SK-N-SH (cell line): ENCODE results near the gene ROBO3. TPM values are rescaled to one million over a fixed set of nuclear protein-coding genes. Genes with fewer than 3 reads are reported as not detected.
A peak's percentile ranks its signal among the peaks of the same experiment; 100 is the strongest.

ENCODE experiments used
- CTCF ChIA-PET: fragments of 300-600, 350-600 bp; formaldehyde crosslinking; extraction: SDS; loops from one replicate; lab custom pipeline; 2021; lab: Yijun Ruan, JAX
- POLR2A ChIA-PET: fragments of 350-600 bp; sonication (Branson Sonifier 250); formaldehyde crosslinking; extraction: SDS; loops from one replicate; lab custom pipeline; 2020; ENCODE audit warnings: antibody characterized with exemption, inconsistent platforms; lab: Yijun Ruan, JAX
- DNase-seq: peaks from one replicate; pipeline ENCODE4 v3.0.0; 2012
- H2AFZ ChIP-seq: fragments of 200-600 bp; sonication (generic); 2 replicates; pipeline ENCODE4 v1.8.1; 2016; ENCODE audit warnings: antibody characterized with exemption, mild to moderate bottlenecking, low read depth
- H3F3A ChIP-seq: fragments of 200-600 bp; sonication (generic); replicated peaks from 2 replicates; pipeline ENCODE3; 2016; ENCODE audit warnings: antibody characterized with exemption, mild to moderate bottlenecking; ENCODE audit not compliant: insufficient read depth
- H3K27ac ChIP-seq, 2 experiments: fragments of 200-500 bp in 1 of 2; fragments of 200-600 bp in 1 of 2; sonication (Bioruptor generic) in 1 of 2; sonication (generic), shearing (Covaris generic) in 1 of 2; 2 replicates each; pipeline versions ENCODE4 v1.5.1 to v1.6.1; 2014 to 2016; ENCODE audit warnings: low read depth in 2 of 2, inconsistent platforms in 1 of 2, low read length in 1 of 2, mild to moderate bottlenecking in 1 of 2, mixed read lengths in 1 of 2
- H3K27me3 ChIP-seq: fragments of 200-600 bp; sonication (generic), shearing (Covaris generic); 2 replicates; pipeline ENCODE4 v1.6.1; 2016; ENCODE audit warnings: mixed run types; ENCODE audit not compliant: insufficient read depth
- H3K36me3 ChIP-seq, 2 experiments: fragments of 200-500 bp in 1 of 2; fragments of 200-600 bp in 1 of 2; sonication (Bioruptor generic) in 1 of 2; sonication (generic) in 1 of 2; replicated peaks in 1 of 2; 2 replicates each; pipeline versions ENCODE3 to v1.5.1; 2014 to 2016; ENCODE audit warnings: low read length in 1 of 2, mild to moderate bottlenecking in 1 of 2; ENCODE audit not compliant: insufficient read depth in 2 of 2, control insufficient read depth in 1 of 2
- H3K4me1 ChIP-seq, 2 experiments: fragments of 200-500 bp in 1 of 2; fragments of 200-600 bp in 1 of 2; sonication (Bioruptor generic) in 1 of 2; sonication (generic), shearing (Covaris generic) in 1 of 2; 2 replicates each; pipeline versions ENCODE4 v1.5.1 to v1.6.1; 2014 to 2016; ENCODE audit warnings: low read depth in 1 of 2, low read length in 1 of 2, mixed run types in 1 of 2; ENCODE audit not compliant: insufficient read depth in 2 of 2, control insufficient read depth in 1 of 2
- H3K4me2 ChIP-seq: fragments of 200-600 bp; sonication (generic), shearing (Covaris generic); 2 replicates; pipeline ENCODE4 v1.6.1; 2017; ENCODE audit warnings: mixed run types
- H3K4me3 ChIP-seq, 2 experiments: fragments of 200-500 bp in 1 of 2; fragments of 200-600 bp in 1 of 2; sonication (Bioruptor generic) in 1 of 2; sonication (generic), shearing (Covaris generic) in 1 of 2; 2 replicates each; pipeline versions ENCODE4 v1.5.1 to v1.8.1; 2014 to 2016; ENCODE audit warnings: low read depth in 2 of 2, inconsistent platforms in 1 of 2, low read length in 1 of 2, mild to moderate bottlenecking in 1 of 2, mixed read lengths in 1 of 2, moderate library complexity in 1 of 2
- H3K79me2 ChIP-seq: fragments of 200-600 bp; sonication (generic); 2 replicates; pipeline ENCODE4 v1.8.1; 2017; ENCODE audit warnings: mild to moderate bottlenecking; ENCODE audit not compliant: insufficient read depth
- H3K9ac ChIP-seq: fragments of 200-600 bp; sonication (generic); 2 replicates; pipeline ENCODE4 v1.6.1; 2017; ENCODE audit warnings: mixed run types
- H3K9me2 ChIP-seq: fragments of 200-600 bp; sonication (generic); 2 replicates; pipeline ENCODE4 v1.6.1; 2017; ENCODE audit warnings: mixed run types
- H3K9me3 ChIP-seq: fragments of 200-600 bp; sonication (generic); 2 replicates; pipeline ENCODE4 v1.6.1; 2017; ENCODE audit warnings: mixed run types, mild to moderate bottlenecking, moderate library complexity
- H4K20me1 ChIP-seq: fragments of 200-600 bp; sonication (generic); 2 replicates; pipeline ENCODE4 v1.6.1; 2017; ENCODE audit warnings: mild to moderate bottlenecking, mixed run types; ENCODE audit not compliant: insufficient read depth
- ELF1 ChIP-seq: IDR thresholded peaks from 2 replicates; pipeline ENCODE4 v1.4.0; 2012
- MEF2A ChIP-seq: IDR thresholded peaks from 2 replicates; pipeline ENCODE4 v1.4.0; 2012; ENCODE audit warnings: low read depth, borderline replicate concordance
- MXI1 ChIP-seq: IDR thresholded peaks from 2 replicates; pipeline ENCODE4 v1.6.1; 2012; ENCODE audit warnings: mild to moderate bottlenecking, low read depth, low read length, improper control_type of control experiment
- NFIC ChIP-seq: IDR thresholded peaks from 2 replicates; pipeline ENCODE4 v1.4.0; 2012; ENCODE audit warnings: borderline replicate concordance
- TCF12 ChIP-seq: IDR thresholded peaks from 2 replicates; pipeline ENCODE4 v1.4.0; 2012
- USF2 ChIP-seq: fragments of 150-350 bp; IDR thresholded peaks from 2 replicates; pipeline ENCODE4 v1.6.1; 2017; ENCODE audit warnings: antibody characterized with exemption, low read length, low read depth, borderline replicate concordance
- WGBS: methylation state at CpG from one replicate; pipeline ENCODE4 v1.1.6; 2017; ENCODE audit warnings: low lambda C conversion rate; 5-methylcytosine and 5-hydroxymethylcytosine counted together
- polyA plus RNA-seq, 3 experiments: library from polyadenylated mRNA; depleted of rRNA; stranded (reverse); fragments of >200 nt; gene quantifications; 2 replicates each; pipeline ENCODE4 v1.2.3, GENCODE V29; 2012
- TF ChIP-seq, protein P1 (sequence below): fragments of 200-600 bp; sonication (generic); IDR thresholded peaks from 2 replicates; pipeline ENCODE4 v1.6.1; 2017; ENCODE audit warnings: antibody characterized with exemption, mild to moderate bottlenecking, moderate library complexity
- TF ChIP-seq, protein P2 (sequence below): IDR thresholded peaks from 2 replicates; pipeline ENCODE4 v1.6.1; 2012; ENCODE audit warnings: mild to moderate bottlenecking, low read depth, low read length, moderate library complexity
- TF ChIP-seq, protein P3 (sequence below): IDR thresholded peaks from 2 replicates; pipeline ENCODE4; 2012
- TF ChIP-seq, protein P4 (sequence below): IDR thresholded peaks from 2 replicates; pipeline ENCODE4 v1.4.0; 2012; ENCODE audit warnings: low read depth

ROBO3 gene
- polyA plus RNA-seq, 1 of the 3 experiments (the other 2 are of a cell fraction), result 59.8 TPM

DNA sequence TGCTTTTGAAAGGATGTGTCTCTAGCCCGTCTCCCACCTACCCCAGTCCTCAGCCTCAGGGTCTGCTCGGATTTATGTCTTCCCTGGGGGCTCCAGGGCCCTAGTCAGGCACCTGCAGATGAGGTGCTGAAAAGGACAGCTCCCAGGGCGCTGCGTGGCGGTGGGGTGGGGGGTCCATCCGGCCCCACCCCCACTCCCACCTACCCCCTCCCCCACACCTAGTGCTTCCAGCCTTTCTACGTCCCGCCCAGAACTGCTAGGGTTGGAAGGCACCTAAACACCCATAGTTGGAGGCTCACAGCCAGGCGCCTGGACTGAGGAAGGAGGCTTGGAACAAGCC is 1.4 kb upstream of the ROBO3 start:
- peaks cover 79% of the 10 kb centered on the region for H3K27me3 ChIP-seq
- TF ChIP-seq USF2 (no peak), MXI1 (no peak)
- TF ChIP-seq, protein P1, sequence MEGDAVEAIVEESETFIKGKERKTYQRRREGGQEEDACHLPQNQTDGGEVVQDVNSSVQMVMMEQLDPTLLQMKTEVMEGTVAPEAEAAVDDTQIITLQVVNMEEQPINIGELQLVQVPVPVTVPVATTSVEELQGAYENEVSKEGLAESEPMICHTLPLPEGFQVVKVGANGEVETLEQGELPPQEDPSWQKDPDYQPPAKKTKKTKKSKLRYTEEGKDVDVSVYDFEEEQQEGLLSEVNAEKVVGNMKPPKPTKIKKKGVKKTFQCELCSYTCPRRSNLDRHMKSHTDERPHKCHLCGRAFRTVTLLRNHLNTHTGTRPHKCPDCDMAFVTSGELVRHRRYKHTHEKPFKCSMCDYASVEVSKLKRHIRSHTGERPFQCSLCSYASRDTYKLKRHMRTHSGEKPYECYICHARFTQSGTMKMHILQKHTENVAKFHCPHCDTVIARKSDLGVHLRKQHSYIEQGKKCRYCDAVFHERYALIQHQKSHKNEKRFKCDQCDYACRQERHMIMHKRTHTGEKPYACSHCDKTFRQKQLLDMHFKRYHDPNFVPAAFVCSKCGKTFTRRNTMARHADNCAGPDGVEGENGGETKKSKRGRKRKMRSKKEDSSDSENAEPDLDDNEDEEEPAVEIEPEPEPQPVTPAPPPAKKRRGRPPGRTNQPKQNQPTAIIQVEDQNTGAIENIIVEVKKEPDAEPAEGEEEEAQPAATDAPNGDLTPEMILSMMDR, result no peak
- TF ChIP-seq, protein P2, sequence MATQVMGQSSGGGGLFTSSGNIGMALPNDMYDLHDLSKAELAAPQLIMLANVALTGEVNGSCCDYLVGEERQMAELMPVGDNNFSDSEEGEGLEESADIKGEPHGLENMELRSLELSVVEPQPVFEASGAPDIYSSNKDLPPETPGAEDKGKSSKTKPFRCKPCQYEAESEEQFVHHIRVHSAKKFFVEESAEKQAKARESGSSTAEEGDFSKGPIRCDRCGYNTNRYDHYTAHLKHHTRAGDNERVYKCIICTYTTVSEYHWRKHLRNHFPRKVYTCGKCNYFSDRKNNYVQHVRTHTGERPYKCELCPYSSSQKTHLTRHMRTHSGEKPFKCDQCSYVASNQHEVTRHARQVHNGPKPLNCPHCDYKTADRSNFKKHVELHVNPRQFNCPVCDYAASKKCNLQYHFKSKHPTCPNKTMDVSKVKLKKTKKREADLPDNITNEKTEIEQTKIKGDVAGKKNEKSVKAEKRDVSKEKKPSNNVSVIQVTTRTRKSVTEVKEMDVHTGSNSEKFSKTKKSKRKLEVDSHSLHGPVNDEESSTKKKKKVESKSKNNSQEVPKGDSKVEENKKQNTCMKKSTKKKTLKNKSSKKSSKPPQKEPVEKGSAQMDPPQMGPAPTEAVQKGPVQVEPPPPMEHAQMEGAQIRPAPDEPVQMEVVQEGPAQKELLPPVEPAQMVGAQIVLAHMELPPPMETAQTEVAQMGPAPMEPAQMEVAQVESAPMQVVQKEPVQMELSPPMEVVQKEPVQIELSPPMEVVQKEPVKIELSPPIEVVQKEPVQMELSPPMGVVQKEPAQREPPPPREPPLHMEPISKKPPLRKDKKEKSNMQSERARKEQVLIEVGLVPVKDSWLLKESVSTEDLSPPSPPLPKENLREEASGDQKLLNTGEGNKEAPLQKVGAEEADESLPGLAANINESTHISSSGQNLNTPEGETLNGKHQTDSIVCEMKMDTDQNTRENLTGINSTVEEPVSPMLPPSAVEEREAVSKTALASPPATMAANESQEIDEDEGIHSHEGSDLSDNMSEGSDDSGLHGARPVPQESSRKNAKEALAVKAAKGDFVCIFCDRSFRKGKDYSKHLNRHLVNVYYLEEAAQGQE, result peak; percentile 84
- H3K9me2 ChIP-seq, result no peaks in the 10 kb centered on the region
- ChIA-PET CTCF (no interaction called here), POLR2A (no interaction called here)
- no peak for DNase-seq
- no peak overlapping the region for H3K9ac ChIP-seq
- no peaks in the 10 kb centered on the region for H3K9me3 ChIP-seq
- 36% methylated on average over 8 of the region's 9 CpGs for WGBS
- no peak overlapping the region for H3K27ac ChIP-seq
- H3K36me3 ChIP-seq, result no peaks in the 10 kb centered on the region
- no peaks in the 10 kb centered on the region for H3F3A ChIP-seq
- no peak overlapping the region for H3K4me3 ChIP-seq
- no peak overlapping the region for H2AFZ ChIP-seq
- peaks cover 4 to 27% of the 10 kb centered on the region in 2 experiments; a peak in 1 of 4 replicates for H3K4me1 ChIP-seq
- H3K79me2 ChIP-seq, result no peaks in the 10 kb centered on the region
- no peak overlapping the region for H3K4me2 ChIP-seq
- no peaks in the 10 kb centered on the region for H4K20me1 ChIP-seq

- ChIA-PET CTCF (interaction anchor here (0.9 to 7.4 kb wide), 5 partner anchors 25 to 221 kb away, joined by 3 to 220 read pairs (median 36); partner anchors contain the start of genes SIAE and SPA17), POLR2A (no interaction called here)
- Histone ChIP-seq H3K27ac (no peak overlapping the region), H3K79me2 (no peaks in the 10 kb centered on the region), H3K27me3 (peaks cover 82% of the 10 kb centered on the region), H3F3A (no peaks in the 10 kb centered on the region), H3K4me1 (peaks cover 4 to 31% of the 10 kb centered on the region in 2 experiments; a peak in 1 of 4 replicates), H4K20me1 (no peaks in the 10 kb centered on the region), H3K9me2 (no peaks in the 10 kb centered on the region), H3K36me3 (no peaks in the 10 kb centered on the region), H3K9ac (no peak overlapping the region), H3K9me3 (no peaks in the 10 kb centered on the region), H3K4me2 (peak overlapping the region; percentile 92; the same call in 1 of the 2 replicates), H2AFZ (no peak overlapping the region), H3K4me3 (no peak overlapping the region)
- 66% methylated on average over 18 of the region's 18 CpGs for WGBS
- DNase-seq, result no peak
- TF ChIP-seq, protein P3, sequence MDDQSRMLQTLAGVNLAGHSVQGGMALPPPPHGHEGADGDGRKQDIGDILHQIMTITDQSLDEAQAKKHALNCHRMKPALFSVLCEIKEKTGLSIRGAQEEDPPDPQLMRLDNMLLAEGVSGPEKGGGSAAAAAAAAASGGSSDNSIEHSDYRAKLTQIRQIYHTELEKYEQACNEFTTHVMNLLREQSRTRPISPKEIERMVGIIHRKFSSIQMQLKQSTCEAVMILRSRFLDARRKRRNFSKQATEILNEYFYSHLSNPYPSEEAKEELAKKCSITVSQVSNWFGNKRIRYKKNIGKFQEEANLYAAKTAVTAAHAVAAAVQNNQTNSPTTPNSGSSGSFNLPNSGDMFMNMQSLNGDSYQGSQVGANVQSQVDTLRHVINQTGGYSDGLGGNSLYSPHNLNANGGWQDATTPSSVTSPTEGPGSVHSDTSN, result no peak
- TF ChIP-seq, protein P4, sequence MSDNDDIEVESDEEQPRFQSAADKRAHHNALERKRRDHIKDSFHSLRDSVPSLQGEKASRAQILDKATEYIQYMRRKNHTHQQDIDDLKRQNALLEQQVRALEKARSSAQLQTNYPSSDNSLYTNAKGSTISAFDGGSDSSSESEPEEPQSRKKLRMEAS, result no peak
- TF ChIP-seq ELF1 (no peak), MEF2A (no peak), NFIC (no peak), TCF12 (no peak)
Observed at GRCh38 chr11:124864176-124864891, 898 bp upstream of the ROBO3 start.
